NCI-H748 treated with DMSO at 0.1 percent for 48 hours (cell line): Measurements from ENCODE around the gene GALNT1.
A peak's percentile ranks its signal among the peaks of the same experiment; 100 is the strongest.

Experiments
- DNase-seq: peaks from one replicate; lab custom pipeline; 2025; lab: John Stamatoyannopoulos, UW

GALNT1 gene

GRCh38 chr18:35717182-35717581 is 135.6 kb downstream of the GALNT1 start:
- no peak for DNase-seq

DNA sequence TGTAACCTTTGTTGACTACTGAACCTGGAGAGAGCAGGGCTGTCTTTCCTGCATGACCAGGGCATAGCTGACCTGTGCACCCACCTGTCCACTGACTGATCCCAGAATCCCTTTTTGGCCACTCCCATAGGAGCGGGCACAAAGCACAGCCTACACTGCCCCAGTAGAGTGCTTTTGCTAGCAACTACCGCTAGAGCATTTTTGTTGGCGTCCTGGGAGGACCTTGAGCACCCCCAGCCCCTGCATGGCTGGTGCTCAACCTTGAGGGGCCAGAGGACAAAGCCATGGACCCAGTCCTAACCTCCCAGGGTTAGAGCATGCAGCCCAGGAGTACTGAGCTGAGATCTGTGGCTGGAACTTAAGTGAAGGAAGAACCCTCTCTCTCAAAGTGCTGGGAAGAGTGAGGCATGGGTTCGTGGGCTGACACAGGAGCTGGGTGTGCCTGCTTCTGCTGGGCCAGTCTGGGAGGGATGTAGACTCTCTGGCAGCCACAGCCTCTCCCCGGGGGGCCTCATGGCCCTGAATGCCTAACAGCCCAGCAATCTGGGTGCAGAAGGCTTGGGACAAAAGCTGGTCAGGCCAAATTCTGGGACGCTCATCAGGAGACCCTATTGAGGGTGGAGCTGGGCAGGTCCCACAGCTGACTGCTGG is 140.0 kb downstream of the GALNT1 start:
- no peak for DNase-seq

GRCh38 chr18:35728676-35729075 is 147.1 kb downstream of the GALNT1 start:
- no peak for DNase-seq

GRCh38 chr18:35729991-35730668 is 148.6 kb downstream of the GALNT1 start:
- DNase-seq = no peak

DNA sequence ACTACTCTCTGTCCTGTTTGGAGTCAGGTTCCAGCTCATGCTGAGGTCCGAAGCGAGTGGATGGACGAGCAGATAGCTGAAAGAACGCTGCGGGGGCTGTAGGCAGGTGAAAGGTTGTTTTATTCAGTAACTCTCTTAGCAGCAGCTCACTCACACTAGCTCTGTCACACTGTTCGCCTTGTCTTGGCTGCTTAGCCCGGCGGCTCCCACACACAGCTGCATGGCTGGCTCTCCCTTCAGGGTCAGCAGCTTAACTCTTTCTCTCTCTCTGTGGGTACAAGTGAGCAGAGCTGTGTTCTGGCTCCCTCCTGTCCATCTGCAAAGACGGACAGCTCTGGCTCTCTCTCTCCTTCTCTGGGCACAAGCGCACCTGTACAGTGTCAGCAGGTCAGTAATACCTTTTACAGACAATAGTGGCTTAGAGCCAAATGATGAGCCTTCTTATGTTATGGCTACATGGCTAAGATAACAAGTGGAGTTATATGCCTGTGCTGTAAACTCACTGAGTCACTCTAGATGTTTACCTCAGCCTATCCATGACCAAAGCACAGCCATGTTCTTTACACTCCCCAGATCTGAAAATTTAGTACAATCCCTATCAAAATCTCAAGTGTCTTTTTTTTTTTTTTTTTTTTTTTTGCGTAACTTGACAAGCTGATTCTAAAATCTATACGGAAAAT is 149.3 kb downstream of the GALNT1 start:
- no peak for DNase-seq

DNA sequence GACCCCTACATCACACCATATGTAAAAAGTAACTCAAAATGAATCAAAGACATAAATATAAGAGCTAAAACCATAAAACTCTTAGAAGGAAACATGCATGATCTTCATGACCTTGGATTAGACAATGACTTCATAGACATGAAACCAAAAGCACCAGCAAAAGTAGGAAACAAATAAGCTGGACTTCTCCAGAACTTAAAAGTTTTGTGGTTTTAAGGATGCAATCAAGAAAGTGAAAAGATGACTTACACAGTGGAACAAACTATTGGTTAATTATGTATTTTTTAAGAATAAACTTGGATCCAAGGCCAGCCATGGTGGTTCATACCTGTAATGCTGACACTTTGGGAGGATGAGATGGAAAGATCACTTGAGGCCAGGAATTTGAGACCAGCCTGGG is 150.2 kb downstream of the GALNT1 start:
- DNase-seq = no peak

DNA sequence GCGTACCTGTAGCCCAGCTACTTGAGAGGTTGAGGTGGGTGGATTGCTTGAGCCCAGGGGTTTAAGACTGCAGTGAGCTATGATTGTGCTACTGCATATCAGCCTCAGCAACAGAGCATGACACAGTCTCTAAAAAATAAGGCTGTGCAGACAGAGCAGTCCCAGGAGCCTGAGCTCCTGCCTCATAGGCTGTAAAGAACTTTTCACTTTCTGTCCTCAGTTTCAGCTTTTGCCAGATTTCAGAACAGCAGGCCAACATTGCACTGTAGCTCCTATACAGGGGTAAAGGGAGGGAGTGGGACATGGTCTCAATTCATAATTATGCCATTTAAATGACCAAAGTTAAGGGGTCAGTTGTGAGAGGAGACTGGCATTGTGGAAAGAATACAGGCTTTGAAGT is 150.6 kb downstream of the GALNT1 start:
- no peak for DNase-seq

DNA sequence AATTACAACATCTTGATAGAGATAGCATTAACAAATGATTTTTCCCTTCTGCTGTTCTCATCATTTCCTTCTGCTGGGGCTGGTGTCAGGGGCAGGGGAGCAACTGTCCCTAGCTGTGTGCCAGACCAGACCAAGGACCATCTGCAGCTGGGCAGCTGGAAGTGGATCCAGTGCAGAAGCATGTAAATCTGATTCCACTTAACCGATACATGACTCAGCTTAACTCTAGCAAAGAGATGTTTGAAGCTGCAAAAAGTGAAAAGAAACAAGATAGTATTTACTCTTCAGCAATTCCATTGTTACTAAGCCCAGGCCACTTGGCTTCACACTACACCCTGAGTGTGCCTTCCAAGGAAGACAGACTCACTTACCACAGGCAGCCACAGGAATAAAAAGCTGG is 151.1 kb downstream of the GALNT1 start:
- no peak for DNase-seq

DNA sequence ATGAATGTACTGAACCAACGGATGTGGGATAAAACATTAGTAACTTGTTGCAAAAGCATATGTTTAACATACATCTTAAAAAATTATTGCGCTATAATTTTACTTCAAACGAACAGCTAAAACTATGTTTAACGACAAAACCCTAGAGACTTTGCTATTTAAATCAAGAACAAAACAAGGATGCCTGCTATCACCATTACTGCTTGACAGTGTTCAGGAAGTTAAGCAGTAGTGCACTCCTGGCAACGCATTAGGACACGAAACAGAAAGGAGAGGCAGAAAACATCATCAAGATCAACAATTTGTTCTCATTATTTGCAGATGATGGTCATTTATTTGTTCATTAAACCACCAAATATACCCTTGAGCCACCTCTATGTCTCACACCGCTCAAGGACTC is 151.9 kb downstream of the GALNT1 start:
- DNase-seq = no peak

GRCh38 chr18:35736696-35737095 is 155.2 kb downstream of the GALNT1 start:
- DNase-seq = no peak

GRCh38 chr18:35739778-35740177 is 158.2 kb downstream of the GALNT1 start:
- DNase-seq = no peak

DNA sequence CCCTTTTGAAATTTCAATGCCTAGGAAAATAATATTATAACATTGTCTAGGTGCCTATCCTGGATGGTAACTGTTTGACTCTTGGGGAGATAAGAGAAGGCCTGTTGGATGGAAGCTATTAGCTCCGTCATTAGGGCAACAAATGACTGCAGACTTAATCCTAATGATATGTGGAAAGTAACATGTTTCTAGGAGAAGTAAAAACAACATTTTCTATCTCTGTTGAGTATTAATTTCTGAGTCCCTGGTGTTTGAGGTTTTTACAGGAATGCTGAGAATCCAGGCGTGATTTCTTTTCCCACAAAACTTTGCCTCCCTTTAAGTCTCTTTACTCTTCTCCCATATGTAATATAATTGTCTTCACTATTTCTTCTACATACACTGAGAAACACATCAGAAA is 159.1 kb downstream of the GALNT1 start:
- DNase-seq = no peak

DNA sequence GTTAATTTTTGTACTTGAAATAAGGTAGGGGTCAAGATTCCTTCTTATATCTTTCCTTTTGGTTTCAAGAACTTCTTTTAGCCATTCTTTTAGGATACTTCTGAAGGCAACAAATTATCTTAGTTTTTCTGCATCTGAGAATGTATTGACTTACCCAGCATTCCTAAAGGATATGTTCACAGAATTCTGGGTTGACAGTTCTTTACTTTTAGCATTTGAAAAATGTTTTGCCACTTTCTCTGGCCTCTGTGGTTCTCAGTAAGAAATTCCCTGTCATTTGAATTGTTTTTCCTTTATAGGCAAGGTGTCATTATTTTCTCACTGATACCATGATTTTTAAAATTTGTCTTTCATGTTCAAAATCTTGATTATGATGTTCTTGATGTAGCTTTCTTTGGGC is 162.4 kb downstream of the GALNT1 start:
- DNase-seq = no peak

DNA sequence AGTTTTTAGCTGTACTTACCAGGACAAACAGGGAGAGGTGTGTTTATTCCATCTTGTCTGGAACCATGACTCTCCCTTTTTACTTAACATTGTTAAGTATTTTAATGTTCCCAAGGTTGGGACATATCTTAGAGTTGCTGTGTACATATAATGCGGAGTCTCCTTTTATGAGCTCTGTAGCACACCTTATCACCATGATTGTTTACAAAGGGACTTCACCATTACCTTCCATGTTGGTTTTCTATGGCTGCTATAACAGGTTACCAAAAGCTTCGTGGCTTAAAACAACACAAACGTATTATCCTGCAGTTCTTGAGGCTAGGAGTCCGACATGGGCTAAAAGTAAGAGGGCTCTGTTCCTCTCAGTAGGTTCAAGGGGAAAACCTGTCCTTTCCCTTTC is 164.3 kb downstream of the GALNT1 start:
- DNase-seq = no peak

- DNase-seq = no peak
Observed at GRCh38 chr18:35746826-35747339, 165.3 kb downstream of the GALNT1 start.

GRCh38 chr18:35747894-35748472 is 166.4 kb downstream of the GALNT1 start:
- DNase-seq = no peak

GRCh38 chr18:35749701-35750100 is 168.2 kb downstream of the GALNT1 start:
- DNase-seq = no peak

- DNase-seq = no peak
Observed at GRCh38 chr18:35750929-35751328, 169.4 kb downstream of the GALNT1 start.

- no peak for DNase-seq
Observed at GRCh38 chr18:35753306-35753910, 171.9 kb downstream of the GALNT1 start.

DNA sequence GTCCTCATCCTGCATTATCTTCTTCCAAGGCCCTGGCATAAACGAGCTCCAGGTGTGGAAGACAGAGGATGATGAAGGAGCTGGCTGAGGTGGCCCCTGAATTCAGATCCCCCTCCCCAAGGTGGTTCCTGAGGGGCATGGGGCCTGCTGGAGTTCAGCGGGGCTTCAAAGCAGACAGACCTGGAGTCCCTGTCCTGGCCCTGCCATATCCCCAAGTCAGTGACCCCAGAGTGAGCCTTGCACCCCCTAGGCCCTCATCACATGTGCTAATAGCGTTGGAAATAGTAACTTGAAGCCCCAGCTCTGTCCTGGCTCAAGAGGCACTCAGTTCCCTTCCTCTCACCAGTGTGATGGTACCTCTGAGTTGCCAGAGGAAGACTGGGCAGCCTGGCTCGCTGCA is 172.9 kb downstream of the GALNT1 start:
- no peak for DNase-seq

- no peak for DNase-seq
Observed at GRCh38 chr18:35755369-35755768, 173.8 kb downstream of the GALNT1 start.

DNA sequence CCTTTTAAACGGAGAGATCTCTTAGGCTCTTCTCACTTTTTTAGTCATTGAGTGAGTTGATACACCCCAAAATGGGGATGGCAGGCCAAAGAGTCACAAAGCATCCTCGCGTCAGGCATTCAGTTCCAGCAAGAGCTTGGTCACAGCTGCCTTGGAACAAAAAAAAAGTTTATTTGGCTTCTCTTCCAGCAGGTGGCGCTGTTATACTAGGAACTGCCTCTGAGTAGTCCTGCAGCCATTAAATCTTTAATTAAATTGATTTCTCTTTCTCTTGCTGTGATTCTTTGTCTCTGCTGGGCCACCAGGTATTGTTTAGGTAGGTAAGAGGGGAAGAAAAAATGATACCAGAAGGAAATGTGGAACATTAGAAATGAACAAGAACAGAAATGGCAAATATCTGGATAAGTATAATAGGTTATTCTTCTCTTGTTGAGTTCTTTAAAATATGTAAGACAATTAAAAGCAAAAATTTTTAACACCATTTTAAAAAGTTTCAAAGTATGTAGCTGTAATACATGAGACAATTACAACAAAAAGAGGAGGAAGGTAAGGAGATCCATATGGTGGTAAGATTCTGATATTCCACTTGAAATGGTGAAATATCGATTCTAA is 175.1 kb downstream of the GALNT1 start:
- peak; percentile 63 for DNase-seq
